GM12878 (cell line): ENCODE measurements around the gene PDZRN4. TPM values are rescaled to one million over a fixed set of nuclear protein-coding genes. Genes with fewer than 3 reads are reported as not detected.
A peak's percentile ranks its signal among the peaks of the same experiment; 100 is the strongest.

ENCODE experiments used
- ATAC-seq: fragments of 200-7000 bp; cut with Tn5 transposase; 3 replicates; pipeline ENCODE4 v1.9.1; 2020; ENCODE audit warnings: mild to moderate bottlenecking, moderate library complexity
- BruUV-seq: library from RNA; stranded (reverse); fragments of 400-500 nt; replicated peaks from 2 replicates; lab custom pipeline; 2021; lab: Mats Ljungman, UMichigan
- CTCF ChIA-PET: fragments of 300-600 bp; sonication (Branson Sonifier 250); formaldehyde crosslinking; extraction: SDS; loops from one replicate; lab custom pipeline; 2021; ENCODE audit warnings: inconsistent platforms; lab: Yijun Ruan, JAX
- POLR2A ChIA-PET: fragments of 350-600 bp; formaldehyde crosslinking; extraction: SDS; loops from one replicate; lab custom pipeline; 2021; ENCODE audit warnings: inconsistent platforms; lab: Charles Lee
- RAD21 ChIA-PET: fragments of 300-600 bp; sonication (Branson Sonifier 250); formaldehyde crosslinking; loops from one replicate; lab custom pipeline; 2023; ENCODE audit warnings: antibody characterized with exemption; ENCODE audit not compliant: unreplicated experiment; lab: Charles Lee
- SMC1A ChIA-PET: fragments of 300-600 bp; sonication (Branson Sonifier 250); formaldehyde crosslinking; loops from one replicate; lab custom pipeline; 2023; ENCODE audit not compliant: unreplicated experiment, uncharacterized antibody; lab: Charles Lee
- DNase-seq: peaks from one replicate; pipeline ENCODE4 v3.0.0-alpha.2; 2011; ENCODE audit warnings: low read depth, low spot score
- FAIRE-seq: peaks from 3 replicates; lab custom pipeline; 2011; peaks lifted over from hg19 to GRCh38; lab: Jason Lieb, UNC
- H2AFZ ChIP-seq: 2 replicates; pipeline ENCODE4 v1.6.0; 2011; ENCODE audit warnings: low read depth, low read length, control low read depth; ENCODE audit not compliant: control insufficient read depth
- H3K27ac ChIP-seq: 2 replicates; pipeline ENCODE4 v1.5.1; 2011; ENCODE audit warnings: control low read depth; ENCODE audit not compliant: control insufficient read depth, insufficient read depth
- H3K27me3 ChIP-seq, 2 experiments: replicated peaks in 1 of 2; 2 replicates each; pipeline versions ENCODE4 v1.6.0 to v1.6.1; 2011; ENCODE audit warnings: low read length in 1 of 2; ENCODE audit not compliant: control insufficient read depth in 2 of 2, insufficient read depth in 2 of 2
- H3K36me3 ChIP-seq, 2 experiments: 2 replicates each; pipeline ENCODE4 v1.5.1; 2011; ENCODE audit warnings: low read length in 1 of 2; ENCODE audit not compliant: control insufficient read depth in 2 of 2, insufficient read depth in 2 of 2
- H3K4me1 ChIP-seq: 2 replicates; pipeline ENCODE4 v1.6.1; 2011; ENCODE audit warnings: mild to moderate bottlenecking, low read length, moderate library complexity, mixed read lengths; ENCODE audit not compliant: control insufficient read depth, insufficient read depth
- H3K4me2 ChIP-seq: 2 replicates; pipeline ENCODE4 v1.6.0; 2011; ENCODE audit warnings: control low read depth; ENCODE audit not compliant: control insufficient read depth, insufficient read depth
- H3K4me3 ChIP-seq: fragments of 200-600 bp; sonication (generic); 2 replicates; pipeline ENCODE4 v1.5.1; 2016
- H3K79me2 ChIP-seq: 2 replicates; pipeline ENCODE4 v1.6.0; 2011; ENCODE audit warnings: low read length; ENCODE audit not compliant: control insufficient read depth, insufficient read depth
- H3K9ac ChIP-seq: 2 replicates; pipeline ENCODE4 v1.8.0; 2011; ENCODE audit warnings: low read length, control low read depth, mixed read lengths; ENCODE audit not compliant: control insufficient read depth, insufficient read depth
- H3K9me3 ChIP-seq: replicated peaks from 3 replicates; pipeline ENCODE4 v1.5.1; 2011; ENCODE audit warnings: mild to moderate bottlenecking, low read length; ENCODE audit not compliant: control insufficient read depth, insufficient read depth
- H4K20me1 ChIP-seq: 2 replicates; pipeline ENCODE4 v1.6.0; 2011; ENCODE audit not compliant: control insufficient read depth, insufficient read depth
- ASH2L ChIP-seq: fragments of 300-600, 200-600 bp; sonication (generic); IDR thresholded peaks from 2 replicates; pipeline ENCODE4 v1.6.1; 2017; ENCODE audit warnings: low read depth, mild to moderate bottlenecking, borderline replicate concordance
- LARP7 ChIP-seq: fragments of 450-650 bp; IDR thresholded peaks from 2 replicates; pipeline ENCODE4 v1.6.1; 2017; ENCODE audit warnings: mild to moderate bottlenecking
- MTA2 ChIP-seq: fragments of 450-650 bp; IDR thresholded peaks from 2 replicates; pipeline ENCODE4 v1.6.1; 2016; ENCODE audit warnings: low read depth, mild to moderate bottlenecking, moderate library complexity
- MXI1 ChIP-seq: fragments of 150-350 bp; IDR thresholded peaks from 2 replicates; pipeline ENCODE4 v1.6.1; 2011; ENCODE audit warnings: low read depth, mild to moderate bottlenecking, inconsistent platforms, low read length, improper control_type of control experiment
- RAD21 ChIP-seq: IDR thresholded peaks from 2 replicates; pipeline ENCODE4 v1.6.1; 2011; ENCODE audit warnings: mild to moderate bottlenecking, low read depth, low read length, moderate library complexity; ENCODE audit not compliant: insufficient read depth
- RB1 ChIP-seq: fragments of 450-650 bp; formaldehyde crosslinking; IDR thresholded peaks from 2 replicates; pipeline ENCODE4 v1.6.1; 2017; ENCODE audit warnings: mild to moderate bottlenecking, borderline replicate concordance
- RFX5 ChIP-seq: IDR thresholded peaks from 2 replicates; pipeline ENCODE4 v1.6.1; 2011; ENCODE audit warnings: low read depth, low read length, improper control_type of control experiment
- TCF7 ChIP-seq: IDR thresholded peaks from 2 replicates; pipeline ENCODE4 v1.6.1; 2014; ENCODE audit warnings: antibody characterized with exemption, borderline replicate concordance
- WGBS: methylation state at CpG from one replicate; pipeline ENCODE4 v1.1.6; 2016; ENCODE audit warnings: low lambda C conversion rate; ENCODE audit not compliant: insufficient replicate concordance, insufficient coverage; ENCODE audit errors: missing lambda C conversion rate; 5-methylcytosine and 5-hydroxymethylcytosine counted together
- in situ Hi-C: fragments of 300-500 bp; cut with MboI; formaldehyde crosslinking; loops from 9 replicates; pipeline ENCODE4 v1.14.3; 2018; ENCODE audit warnings: mixed read lengths
- intact Hi-C: fragments of 100-400 bp; cut with micrococcal nuclease; formaldehyde crosslinking; loops from one replicate; pipeline ENCODE4 v1.14.2; 2022; ENCODE audit not compliant: unreplicated experiment
- polyA plus RNA-seq, 11 experiments: library from polyadenylated mRNA; depleted of rRNA in 4 of 11; unstranded in 6 of 11; stranded (reverse) in 5 of 11; fragments of >200 nt; fragmentation: Nextera tagmentation in 4 of 11; fragmentation: Illumina TruSeq in 1 of 11; extraction: Ambion mirVana in 4 of 11; extraction: Trizol in 1 of 11; gene quantifications; 1 replicate in 1 of 11; 2 replicates in 10 of 11; pipeline versions ENCODE4 v1.2.1 to v1.2.3, GENCODE V29; 2011 to 2016; ENCODE audit warnings: inconsistent platforms in 2 of 11, missing spikeins in 2 of 11, low read depth in 1 of 11
- total RNA-seq, 4 experiments: library from RNA; depleted of rRNA in 3 of 4; stranded (reverse); fragments of >200 nt in 3 of 4; fragmentation: Illumina TruSeq in 1 of 4; extraction: Trizol in 1 of 4; gene quantifications; 2 replicates each; pipeline versions ENCODE4 v1.2.1 to v1.2.3, GENCODE V29; 2013 to 2021
- TF ChIP-seq, protein P1 (sequence below): fragments of 450-650 bp; IDR thresholded peaks from 2 replicates; pipeline ENCODE4 v1.6.1; 2017; ENCODE audit warnings: mild to moderate bottlenecking, moderate library complexity
- TF ChIP-seq, protein P2 (sequence below): fragments of 450-650 bp; IDR thresholded peaks from 2 replicates; pipeline ENCODE4 v1.6.1; 2018; ENCODE audit warnings: borderline replicate concordance, mild to moderate bottlenecking; ENCODE audit not compliant: partially characterized antibody

The PDZRN4 gene
- total and polyA plus RNA-seq, 10 of the 15 experiments (the other 5 are each of a cell fraction or from before 2014, with no cell fraction given): 0.03 TPM; not detected in 9

DNA sequence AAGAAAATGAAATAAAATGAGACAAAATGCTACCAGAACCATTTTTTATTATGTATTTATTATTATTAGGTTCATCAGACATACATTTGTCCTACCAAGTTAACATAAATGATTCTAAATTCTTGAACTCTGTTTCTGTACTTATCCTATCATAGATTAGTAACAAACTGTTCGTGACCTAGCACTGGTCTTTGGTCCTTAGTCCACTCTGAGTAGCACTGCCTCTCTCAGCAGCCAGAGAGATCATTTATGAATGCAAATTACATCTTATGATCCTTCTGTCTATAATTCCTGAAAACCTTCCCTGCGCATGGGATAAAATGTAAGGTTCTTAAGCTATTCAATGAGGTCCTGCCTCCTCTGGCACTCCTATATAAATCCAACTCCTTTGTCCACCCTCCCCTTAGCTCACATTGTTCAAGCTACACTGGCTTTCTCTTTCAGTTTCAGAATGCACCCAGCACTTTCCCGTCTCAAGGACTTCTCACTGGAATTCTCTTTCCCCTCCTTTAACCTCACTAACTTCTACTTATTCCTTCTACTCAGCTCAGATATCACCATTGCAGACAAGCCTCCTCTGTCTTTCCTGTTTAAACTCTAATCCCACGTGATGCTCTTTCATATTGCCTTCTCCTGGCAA is 17.1 kb downstream of the PDZRN4 start:
- Histone ChIP-seq H2AFZ (no peak overlapping the region), H3K4me1 (no peaks in the 10 kb centered on the region), H4K20me1 (no peaks in the 10 kb centered on the region), H3K36me3 (no peaks in the 10 kb centered on the region), H3K4me2 (no peak overlapping the region), H3K4me3 (no peak overlapping the region; the same call in 1 of the 2 replicates), H3K9ac (no peak overlapping the region), H3K27ac (no peak overlapping the region), H3K27me3 (no peaks in the 10 kb centered on the region), H3K9me3 (no peaks in the 10 kb centered on the region), H3K79me2 (no peaks in the 10 kb centered on the region)
- in situ Hi-C loops (no loop called here), intact Hi-C loops (no loop called here)
- DNase-seq (no peak), ATAC-seq (0 out of 3 replicates have a peak, but pooled peaks have one; percentile 34), FAIRE-seq (no peak)
- SMC1A ChIA-PET: interaction anchor here (0.6 kb wide), 1 partner anchor 965 kb away, joined by 3 read pairs; no protein-coding TSS in a partner anchor
- RAD21 ChIA-PET: interaction anchor here (0.8 kb wide), 1 partner anchor 11 kb away, joined by 3 read pairs; no protein-coding TSS in a partner anchor
- no peak for TF ChIP-seq RAD21
- no peak for TF ChIP-seq TCF7
- TF ChIP-seq MTA2: no peak
- BruUV-seq: no TSS peak
- CTCF ChIA-PET: interaction anchor here (0.5 kb wide), 1 partner anchor 1155 kb away, joined by 5 read pairs; no protein-coding TSS in a partner anchor
- POLR2A ChIA-PET: no interaction called here
- WGBS: 21% methylated on average over 4 of the region's 4 CpGs

DNA sequence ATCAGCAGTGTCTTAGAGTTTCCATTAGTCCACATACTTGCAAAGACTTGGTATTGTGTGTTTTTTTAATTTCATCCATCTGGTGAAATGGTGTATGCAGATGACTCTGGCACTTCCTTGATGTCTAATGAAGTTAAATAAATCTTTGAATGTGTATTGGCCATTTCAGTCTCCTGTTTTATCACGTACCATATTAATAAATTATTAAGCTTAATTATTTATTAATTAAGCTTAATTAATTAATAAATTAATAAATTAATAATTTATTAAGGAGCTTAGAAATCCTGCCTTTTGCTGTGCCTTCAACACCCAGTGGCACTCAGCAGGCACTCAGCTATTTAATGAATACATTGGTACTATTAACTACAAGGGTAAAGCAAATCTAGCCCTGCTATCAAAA is 18.2 kb downstream of the PDZRN4 start:
- Histone ChIP-seq H3K9ac (no peak overlapping the region), H3K79me2 (no peaks in the 10 kb centered on the region), H3K4me1 (no peaks in the 10 kb centered on the region), H3K4me2 (no peak overlapping the region), H3K9me3 (no peaks in the 10 kb centered on the region), H4K20me1 (no peaks in the 10 kb centered on the region), H3K4me3 (no peak overlapping the region), H3K27ac (no peak overlapping the region), H3K36me3 (no peaks in the 10 kb centered on the region), H2AFZ (no peak overlapping the region), H3K27me3 (no peaks in the 10 kb centered on the region)
- ATAC-seq (no peak), DNase-seq (no peak), FAIRE-seq (no peak)
- ChIA-PET CTCF (no interaction called here), RAD21 (no interaction called here), POLR2A (no interaction called here), SMC1A (interaction anchor here (0.6 kb wide), 1 partner anchor 1477 kb away, joined by 3 read pairs; no protein-coding TSS in a partner anchor)
- BruUV-seq: no TSS peak
- 0% methylated on average over 1 of the region's 1 CpG for WGBS
- intact Hi-C loops (no loop called here), in situ Hi-C loops (no loop called here)
- no peak for TF ChIP-seq LARP7
- TF ChIP-seq RB1: no peak
- TF ChIP-seq, protein P1, sequence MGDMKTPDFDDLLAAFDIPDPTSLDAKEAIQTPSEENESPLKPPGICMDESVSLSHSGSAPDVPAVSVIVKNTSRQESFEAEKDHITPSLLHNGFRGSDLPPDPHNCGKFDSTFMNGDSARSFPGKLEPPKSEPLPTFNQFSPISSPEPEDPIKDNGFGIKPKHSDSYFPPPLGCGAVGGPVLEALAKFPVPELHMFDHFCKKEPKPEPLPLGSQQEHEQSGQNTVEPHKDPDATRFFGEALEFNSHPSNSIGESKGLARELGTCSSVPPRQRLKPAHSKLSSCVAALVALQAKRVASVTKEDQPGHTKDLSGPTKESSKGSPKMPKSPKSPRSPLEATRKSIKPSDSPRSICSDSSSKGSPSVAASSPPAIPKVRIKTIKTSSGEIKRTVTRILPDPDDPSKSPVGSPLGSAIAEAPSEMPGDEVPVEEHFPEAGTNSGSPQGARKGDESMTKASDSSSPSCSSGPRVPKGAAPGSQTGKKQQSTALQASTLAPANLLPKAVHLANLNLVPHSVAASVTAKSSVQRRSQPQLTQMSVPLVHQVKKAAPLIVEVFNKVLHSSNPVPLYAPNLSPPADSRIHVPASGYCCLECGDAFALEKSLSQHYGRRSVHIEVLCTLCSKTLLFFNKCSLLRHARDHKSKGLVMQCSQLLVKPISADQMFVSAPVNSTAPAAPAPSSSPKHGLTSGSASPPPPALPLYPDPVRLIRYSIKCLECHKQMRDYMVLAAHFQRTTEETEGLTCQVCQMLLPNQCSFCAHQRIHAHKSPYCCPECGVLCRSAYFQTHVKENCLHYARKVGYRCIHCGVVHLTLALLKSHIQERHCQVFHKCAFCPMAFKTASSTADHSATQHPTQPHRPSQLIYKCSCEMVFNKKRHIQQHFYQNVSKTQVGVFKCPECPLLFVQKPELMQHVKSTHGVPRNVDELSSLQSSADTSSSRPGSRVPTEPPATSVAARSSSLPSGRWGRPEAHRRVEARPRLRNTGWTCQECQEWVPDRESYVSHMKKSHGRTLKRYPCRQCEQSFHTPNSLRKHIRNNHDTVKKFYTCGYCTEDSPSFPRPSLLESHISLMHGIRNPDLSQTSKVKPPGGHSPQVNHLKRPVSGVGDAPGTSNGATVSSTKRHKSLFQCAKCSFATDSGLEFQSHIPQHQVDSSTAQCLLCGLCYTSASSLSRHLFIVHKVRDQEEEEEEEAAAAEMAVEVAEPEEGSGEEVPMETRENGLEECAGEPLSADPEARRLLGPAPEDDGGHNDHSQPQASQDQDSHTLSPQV: no peak
- TF ChIP-seq, protein P2, sequence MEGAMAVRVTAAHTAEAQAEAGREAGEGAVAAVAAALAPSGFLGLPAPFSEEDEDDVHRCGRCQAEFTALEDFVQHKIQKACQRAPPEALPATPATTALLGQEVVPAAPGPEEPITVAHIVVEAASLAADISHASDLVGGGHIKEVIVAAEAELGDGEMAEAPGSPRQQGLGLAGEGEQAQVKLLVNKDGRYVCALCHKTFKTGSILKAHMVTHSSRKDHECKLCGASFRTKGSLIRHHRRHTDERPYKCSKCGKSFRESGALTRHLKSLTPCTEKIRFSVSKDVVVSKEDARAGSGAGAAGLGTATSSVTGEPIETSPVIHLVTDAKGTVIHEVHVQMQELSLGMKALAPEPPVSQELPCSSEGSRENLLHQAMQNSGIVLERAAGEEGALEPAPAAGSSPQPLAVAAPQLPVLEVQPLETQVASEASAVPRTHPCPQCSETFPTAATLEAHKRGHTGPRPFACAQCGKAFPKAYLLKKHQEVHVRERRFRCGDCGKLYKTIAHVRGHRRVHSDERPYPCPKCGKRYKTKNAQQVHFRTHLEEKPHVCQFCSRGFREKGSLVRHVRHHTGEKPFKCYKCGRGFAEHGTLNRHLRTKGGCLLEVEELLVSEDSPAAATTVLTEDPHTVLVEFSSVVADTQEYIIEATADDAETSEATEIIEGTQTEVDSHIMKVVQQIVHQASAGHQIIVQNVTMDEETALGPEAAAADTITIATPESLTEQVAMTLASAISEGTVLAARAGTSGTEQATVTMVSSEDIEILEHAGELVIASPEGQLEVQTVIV: no peak
- TF ChIP-seq MXI1: no peak
- no peak for TF ChIP-seq ASH2L
- no peak for TF ChIP-seq RFX5
